DND-41 (cell line): ENCODE data around the gene LEF1.

Experiments
- ATAC-seq: fragments of 200-7000 bp; cut with Tn5 transposase; 3 replicates; pipeline ENCODE4 v1.9.1; 2021; ENCODE audit warnings: low read depth; ENCODE audit not compliant: insufficient read depth
- DNase-seq: peaks from one replicate; pipeline ENCODE4 v3.0.0-alpha.2; 2020
- H2AFZ ChIP-seq: 2 replicates; pipeline ENCODE4 v1.6.0; 2012; ENCODE audit warnings: low read depth, low read length
- H3K27ac ChIP-seq: 2 replicates; pipeline ENCODE4 v1.5.1; 2012; ENCODE audit warnings: low read length, inconsistent platforms
- H3K27me3 ChIP-seq: fragments of 200-600 bp; sonication (generic); 2 replicates; pipeline ENCODE4 v1.6.0; 2012; ENCODE audit warnings: low read length, mild to moderate bottlenecking, inconsistent platforms; ENCODE audit not compliant: insufficient read depth, poor library complexity
- H3K36me3 ChIP-seq: 2 replicates; pipeline ENCODE4 v1.5.1; 2012; ENCODE audit warnings: low read length, inconsistent platforms; ENCODE audit not compliant: insufficient read depth
- H3K4me1 ChIP-seq: 2 replicates; pipeline ENCODE4 v1.5.1; 2012; ENCODE audit warnings: mild to moderate bottlenecking, low read length; ENCODE audit not compliant: insufficient read depth
- H3K4me2 ChIP-seq: 2 replicates; pipeline ENCODE4 v1.6.0; 2012; ENCODE audit warnings: mild to moderate bottlenecking, moderate library complexity, low read length, inconsistent platforms; ENCODE audit not compliant: insufficient read depth
- H3K4me3 ChIP-seq, 2 experiments: fragments of 200-600 bp in 1 of 2; shearing (Covaris generic) in 1 of 2; 2 replicates each; pipeline ENCODE4 v1.5.1; 2012 to 2016; ENCODE audit warnings: inconsistent platforms in 2 of 2, low read length in 2 of 2, mild to moderate bottlenecking in 2 of 2, low read depth in 1 of 2, moderate library complexity in 1 of 2
- H3K79me2 ChIP-seq: 2 replicates; pipeline ENCODE4 v1.6.0; 2012; ENCODE audit warnings: low read length, inconsistent platforms; ENCODE audit not compliant: insufficient read depth
- H3K9ac ChIP-seq: 2 replicates; pipeline ENCODE4 v1.6.0; 2012; ENCODE audit warnings: low read depth, mild to moderate bottlenecking, inconsistent platforms, low read length, moderate library complexity
- H3K9me3 ChIP-seq: 2 replicates; pipeline ENCODE4 v1.5.1; 2012; ENCODE audit warnings: low read length, moderate library complexity, mild to moderate bottlenecking, inconsistent platforms; ENCODE audit not compliant: insufficient read depth, severe bottlenecking
- H4K20me1 ChIP-seq: 2 replicates; pipeline ENCODE4 v1.6.0; 2012; ENCODE audit warnings: low read length; ENCODE audit not compliant: insufficient read depth
- EZH2 ChIP-seq: IDR thresholded peaks from 3 replicates; pipeline ENCODE4 v1.6.1; 2012; ENCODE audit warnings: borderline replicate concordance, low read depth, mild to moderate bottlenecking, moderate library complexity, low read length, inconsistent platforms; ENCODE audit not compliant: severe bottlenecking
- TF ChIP-seq, protein P1 (sequence below): IDR thresholded peaks from 2 replicates; pipeline ENCODE4 v1.5.1; 2012; ENCODE audit warnings: borderline replicate concordance, low read length, moderate library complexity, mild to moderate bottlenecking; ENCODE audit not compliant: poor library complexity, severe bottlenecking; ENCODE audit errors: extremely low read depth

LEF1 gene

GRCh38 chr4:108175966-108176365 lies 7.2 kb upstream of the LEF1 start:
- no peak for ATAC-seq

GRCh38 chr4:108174856-108175255 lies 6.1 kb upstream of the LEF1 start:
- H3K27me3 ChIP-seq, result no peaks in the 10 kb centered on the region
- peak overlapping the region; percentile 17; the same call in 1 of the 2 replicates for H3K27ac ChIP-seq

More at GRCh38 chr4:108175966-108176365, 7.2 kb upstream of the LEF1 start:
- TF ChIP-seq EZH2, result no peak
- TF ChIP-seq, protein P1, sequence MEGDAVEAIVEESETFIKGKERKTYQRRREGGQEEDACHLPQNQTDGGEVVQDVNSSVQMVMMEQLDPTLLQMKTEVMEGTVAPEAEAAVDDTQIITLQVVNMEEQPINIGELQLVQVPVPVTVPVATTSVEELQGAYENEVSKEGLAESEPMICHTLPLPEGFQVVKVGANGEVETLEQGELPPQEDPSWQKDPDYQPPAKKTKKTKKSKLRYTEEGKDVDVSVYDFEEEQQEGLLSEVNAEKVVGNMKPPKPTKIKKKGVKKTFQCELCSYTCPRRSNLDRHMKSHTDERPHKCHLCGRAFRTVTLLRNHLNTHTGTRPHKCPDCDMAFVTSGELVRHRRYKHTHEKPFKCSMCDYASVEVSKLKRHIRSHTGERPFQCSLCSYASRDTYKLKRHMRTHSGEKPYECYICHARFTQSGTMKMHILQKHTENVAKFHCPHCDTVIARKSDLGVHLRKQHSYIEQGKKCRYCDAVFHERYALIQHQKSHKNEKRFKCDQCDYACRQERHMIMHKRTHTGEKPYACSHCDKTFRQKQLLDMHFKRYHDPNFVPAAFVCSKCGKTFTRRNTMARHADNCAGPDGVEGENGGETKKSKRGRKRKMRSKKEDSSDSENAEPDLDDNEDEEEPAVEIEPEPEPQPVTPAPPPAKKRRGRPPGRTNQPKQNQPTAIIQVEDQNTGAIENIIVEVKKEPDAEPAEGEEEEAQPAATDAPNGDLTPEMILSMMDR, result no peak
- Histone ChIP-seq H3K9ac (no peak overlapping the region), H3K4me1 (peaks cover 34% of the 10 kb centered on the region), H3K4me3 (no peak overlapping the region), H3K27ac (no peak overlapping the region), H4K20me1 (no peaks in the 10 kb centered on the region), H3K27me3 (no peaks in the 10 kb centered on the region), H3K79me2 (peaks cover 35% of the 10 kb centered on the region), H2AFZ (no peak overlapping the region), H3K9me3 (no peaks in the 10 kb centered on the region), H3K4me2 (no peak overlapping the region), H3K36me3 (peaks cover 35% of the 10 kb centered on the region)
- DNase-seq, result no peak

GRCh38 chr4:108173599-108174057 lies 4.9 kb upstream of the LEF1 start:
- H2AFZ ChIP-seq, result peak overlapping the region; percentile 69
- no peaks in the 10 kb centered on the region for H4K20me1 ChIP-seq
- no peaks in the 10 kb centered on the region for H3K9me3 ChIP-seq
- H3K36me3 ChIP-seq, result peaks cover 31% of the 10 kb centered on the region
- peak overlapping the region; percentile 40 to 64; a peak in 3 of 4 replicates for H3K4me3 ChIP-seq
- peaks cover 57% of the 10 kb centered on the region for H3K4me1 ChIP-seq
- H3K79me2 ChIP-seq, result peaks cover 57% of the 10 kb centered on the region
- DNase-seq (no peak), ATAC-seq (no peak)
- peak overlapping the region; percentile 65 for H3K4me2 ChIP-seq
- no peaks in the 10 kb centered on the region for H3K27me3 ChIP-seq
- peak overlapping the region; percentile 95 for H3K9ac ChIP-seq
- H3K27ac ChIP-seq, result peak overlapping the region; percentile 95
- TF ChIP-seq EZH2, result no peak
- TF ChIP-seq, protein P1, result no peak

More at GRCh38 chr4:108174856-108175255, 6.1 kb upstream of the LEF1 start:
- Histone ChIP-seq H3K4me1 (peaks cover 45% of the 10 kb centered on the region), H3K36me3 (peaks cover 35% of the 10 kb centered on the region), H3K4me3 (no peak overlapping the region), H4K20me1 (no peaks in the 10 kb centered on the region), H2AFZ (no peak overlapping the region), H3K4me2 (peak overlapping the region; percentile 65; the same call in 1 of the 2 replicates), H3K9me3 (no peaks in the 10 kb centered on the region), H3K9ac (no peak overlapping the region), H3K79me2 (peaks cover 44% of the 10 kb centered on the region)
- ATAC-seq (no peak), DNase-seq (no peak)
- TF ChIP-seq, protein P1, result no peak
